Renal cortex interstitium (tissue), 11 donors: ENCODE measurements around the gene CCNQ. TPM values are rescaled to one million over a fixed set of nuclear protein-coding genes. Genes with fewer than 3 reads are reported as not detected.

Experiments
- DNase-seq, 11 donors: peaks; one replicate each; pipeline ENCODE4 v3.0.0-alpha.2; 2013; ENCODE audit warnings: low read depth in 9 of 11, low spot score in 4 of 11; ENCODE audit errors: extremely low read depth in 1 of 11
- polyA plus RNA-seq, 3 donors: library from polyadenylated mRNA; unstranded; fragments of 120-200 nt; gene quantifications; one replicate each; pipeline ENCODE4 v1.2.1, GENCODE V29; 2013; ENCODE audit not compliant: insufficient read length in 3 of 3

CCNQ gene
- polyA plus RNA-seq, 3 donors: 15.6 to 19.5 (median 17.0) TPM

GRCh38 chrX:153588782-153589446, 10.0 kb downstream of the CCNQ start:
- no peak for DNase-seq

DNA sequence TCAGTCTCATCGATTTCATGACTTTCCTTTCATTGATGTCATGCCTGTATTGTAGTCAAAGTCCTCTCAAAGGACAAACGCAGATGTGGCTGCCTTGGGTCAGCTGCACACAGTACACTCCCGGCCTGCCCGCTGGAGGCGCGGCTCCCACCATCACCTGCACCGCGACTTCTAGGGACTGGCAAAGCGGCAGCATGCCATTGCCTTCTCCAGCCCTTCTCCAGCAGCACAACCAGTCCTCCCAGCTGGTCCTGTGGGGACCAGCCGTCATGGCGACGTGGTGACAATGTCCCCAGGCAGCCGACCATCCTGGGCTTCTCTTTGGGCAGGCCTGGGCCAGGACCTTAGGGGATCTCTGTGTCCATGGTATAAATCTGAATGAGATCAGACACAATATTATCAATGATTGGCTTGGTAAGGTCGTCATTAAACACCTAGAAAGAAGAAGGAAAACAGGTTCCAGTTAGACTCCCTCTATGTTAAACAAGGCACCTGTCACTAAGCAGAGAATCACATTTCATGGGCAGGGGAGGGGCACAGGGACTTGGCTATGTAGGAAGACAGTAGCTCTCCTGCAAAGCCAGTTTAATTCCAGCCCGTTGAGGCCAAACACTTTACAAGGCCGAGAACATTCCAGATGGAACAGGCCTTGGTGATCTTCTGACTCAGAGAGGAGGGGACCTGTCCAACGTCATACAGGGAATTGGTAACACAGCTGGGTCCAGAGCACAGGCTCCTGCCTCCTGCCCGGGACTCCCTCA, 10.7 kb downstream of the CCNQ start:
- DNase-seq: no peak

GRCh38 chrX:153587342-153587741, 11.6 kb downstream of the CCNQ start:
- no peak for DNase-seq

- DNase-seq: no peak
Measured at GRCh38 chrX:153585827-153586226, 13.1 kb downstream of the CCNQ start.

- DNase-seq: no peak
Measured at GRCh38 chrX:153583433-153583832, 15.5 kb downstream of the CCNQ start.

- peak in 8 of 11 donors; percentile 18 to 45 (median 28) for DNase-seq
Measured at GRCh38 chrX:153582896-153583295, 16.0 kb downstream of the CCNQ start.

- DNase-seq: no peak
Measured at GRCh38 chrX:153580700-153581386, 18.1 kb downstream of the CCNQ start.

DNA sequence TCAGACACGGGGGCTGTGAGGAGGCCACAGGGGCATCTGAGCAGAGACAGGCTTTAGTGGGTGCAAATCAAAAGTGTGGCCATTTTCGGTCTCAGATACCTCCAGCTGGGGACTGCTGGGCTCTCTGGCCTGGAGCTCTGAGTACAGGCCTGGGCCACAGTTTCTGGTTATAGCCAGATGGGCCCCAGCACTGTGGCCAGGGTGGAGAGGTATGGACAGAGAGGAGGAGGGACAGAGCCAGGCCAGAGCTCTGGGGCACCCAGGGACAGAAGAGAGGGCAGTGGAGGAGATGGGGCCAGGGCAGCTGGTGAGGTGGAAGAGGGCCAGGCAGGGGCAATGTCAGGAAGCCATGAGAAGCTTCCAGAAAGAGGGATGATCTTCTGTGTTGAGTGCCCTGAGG, 20.1 kb downstream of the CCNQ start:
- DNase-seq: no peak

GRCh38 chrX:153578200-153578835, 20.6 kb downstream of the CCNQ start:
- DNase-seq: no peak

- DNase-seq: no peak
Measured at GRCh38 chrX:153576961-153577360, 22.0 kb downstream of the CCNQ start.

- DNase-seq: no peak
Measured at GRCh38 chrX:153576239-153576870, 22.6 kb downstream of the CCNQ start.

- no peak for DNase-seq
Measured at GRCh38 chrX:153573984-153574383, 25.0 kb downstream of the CCNQ start.

GRCh38 chrX:153572601-153573000, 26.3 kb downstream of the CCNQ start:
- no peak for DNase-seq

DNA sequence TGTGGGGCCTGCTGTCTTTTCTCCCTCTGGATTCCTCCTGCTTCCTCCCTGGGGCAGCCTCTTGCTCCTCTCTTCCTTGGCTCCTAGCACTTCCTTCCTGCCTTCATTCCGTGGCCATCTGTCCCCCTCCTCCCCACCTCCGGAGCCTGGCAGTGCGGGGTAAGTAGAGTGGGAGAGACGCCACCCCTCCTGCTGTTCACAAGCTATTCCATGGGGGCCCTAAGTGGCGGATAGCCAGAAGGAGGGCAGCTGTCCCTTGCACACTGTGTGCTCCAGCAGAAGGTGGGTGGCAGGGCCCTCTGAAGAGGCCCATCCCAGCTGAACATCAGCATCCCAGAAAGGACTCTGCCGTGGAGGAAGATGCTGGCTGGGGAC, 27.4 kb downstream of the CCNQ start:
- no peak for DNase-seq

DNA sequence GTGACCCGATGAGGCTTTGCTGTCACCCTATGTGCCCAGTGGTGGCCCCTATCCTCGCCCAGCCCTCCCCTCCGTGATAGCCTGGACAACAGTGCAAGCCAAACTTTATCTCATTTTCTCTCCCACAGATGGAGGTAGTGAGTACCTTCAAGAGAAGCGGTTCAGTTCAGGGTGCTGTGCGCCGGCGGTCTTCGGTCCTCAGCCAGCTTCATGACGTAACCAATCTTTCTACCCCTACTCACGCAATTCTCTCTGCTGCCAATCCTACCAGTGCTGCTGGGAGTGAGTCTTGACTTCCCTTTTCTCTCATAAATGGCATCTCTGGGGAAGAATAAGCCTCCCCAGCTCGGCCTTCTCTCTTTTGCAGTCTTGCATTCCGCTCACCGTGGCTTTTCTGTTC, 29.5 kb downstream of the CCNQ start:
- no peak for DNase-seq

DNA sequence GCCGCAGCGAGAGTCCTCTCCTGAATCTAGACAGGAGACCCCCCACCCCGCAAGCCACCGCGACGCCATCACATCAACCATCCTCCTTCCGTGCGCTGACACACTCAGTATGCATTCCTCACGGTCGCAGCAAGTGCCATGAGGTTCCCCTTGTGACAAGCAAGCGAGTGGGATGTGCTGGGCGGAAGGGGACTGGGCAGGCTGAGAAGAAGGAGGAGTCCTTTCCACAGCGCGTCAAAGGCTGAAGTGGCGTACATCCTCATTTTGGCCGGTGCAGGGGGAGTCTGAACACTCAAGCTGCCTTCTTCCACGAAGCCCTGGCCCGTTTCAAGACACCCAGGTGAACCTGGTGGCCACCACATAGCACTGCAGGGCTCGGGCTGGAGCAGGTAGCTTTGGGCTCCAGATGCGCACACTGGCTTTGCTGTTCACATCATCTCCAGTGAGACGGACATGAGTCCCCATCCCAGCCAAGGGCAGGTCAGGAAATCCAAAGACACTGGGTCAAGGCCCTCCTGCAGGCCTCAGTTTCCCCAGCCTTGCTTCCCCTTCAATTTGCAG, 30.4 kb downstream of the CCNQ start:
- DNase-seq: no peak

- no peak for DNase-seq
Measured at GRCh38 chrX:153565996-153566580, 32.9 kb downstream of the CCNQ start.

- no peak for DNase-seq
Measured at GRCh38 chrX:153564047-153564606, 34.8 kb downstream of the CCNQ start.
